Cerebellar cortex (tissue), 1 donor: Measurements from ENCODE around the gene ITGA7.

Experiments used
- DNase-seq: peaks from one replicate; pipeline ENCODE4 v3.0.0-alpha.2; 2015; ENCODE audit warnings: low spot score

The ITGA7 gene

DNA sequence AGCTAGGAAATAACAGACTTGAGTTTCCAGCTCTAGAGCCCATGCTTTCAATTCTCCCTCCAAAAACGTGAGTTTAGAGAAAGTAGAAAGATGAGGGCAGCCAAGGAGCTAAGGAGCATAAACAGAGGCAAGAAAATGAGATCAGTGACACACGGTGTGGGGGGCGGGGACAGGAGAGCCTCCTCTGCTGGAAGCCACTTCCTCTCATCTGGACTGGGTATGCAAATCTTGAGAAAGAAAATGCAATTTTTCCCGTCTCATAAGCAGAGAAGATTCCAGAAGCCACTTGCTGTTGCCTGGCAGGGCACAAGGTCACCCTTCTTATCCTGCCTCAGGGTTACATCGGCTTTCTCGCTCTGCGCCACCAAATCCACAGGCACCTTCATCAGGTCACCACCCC, 65.0 kb downstream of the ITGA7 start:
- DNase-seq: no peak

DNA sequence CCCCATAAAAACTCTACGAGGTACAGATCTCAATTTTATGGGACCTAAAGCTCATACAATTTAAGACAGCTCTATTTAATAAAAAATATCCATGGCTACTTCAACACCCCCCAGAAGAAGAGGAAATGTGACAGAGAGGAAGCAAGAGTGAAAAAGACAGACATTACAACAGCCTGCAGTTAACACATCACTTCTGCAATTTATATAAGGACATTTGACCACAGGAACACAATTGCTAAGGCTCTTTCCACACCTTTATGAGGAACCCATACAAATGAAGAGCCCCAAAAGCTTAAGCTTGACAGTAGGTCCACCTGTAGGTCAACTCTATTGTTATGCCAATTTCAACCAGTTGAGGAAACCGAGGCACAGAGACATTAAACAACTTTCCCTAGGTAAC, 65.4 kb downstream of the ITGA7 start:
- DNase-seq: no peak

DNA sequence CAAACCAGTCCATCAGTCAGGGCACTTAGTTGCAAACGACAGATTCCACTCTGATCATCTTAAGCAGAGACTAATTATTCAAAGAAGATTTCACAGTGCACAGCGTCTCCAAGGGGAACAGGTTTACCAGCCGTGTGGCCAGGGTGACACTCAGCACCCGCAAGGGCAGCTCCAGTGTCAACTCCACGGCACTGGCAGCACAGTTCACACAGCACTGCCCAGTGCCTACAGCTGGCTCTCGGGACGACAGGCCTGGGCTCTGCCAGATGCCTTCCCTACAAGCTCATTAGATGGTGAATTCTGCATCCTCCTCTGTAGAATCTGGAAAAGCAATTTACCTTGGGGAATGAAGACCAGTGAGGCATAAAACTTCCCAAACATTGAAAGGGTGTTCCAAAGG, 66.1 kb downstream of the ITGA7 start:
- DNase-seq: no peak

DNA sequence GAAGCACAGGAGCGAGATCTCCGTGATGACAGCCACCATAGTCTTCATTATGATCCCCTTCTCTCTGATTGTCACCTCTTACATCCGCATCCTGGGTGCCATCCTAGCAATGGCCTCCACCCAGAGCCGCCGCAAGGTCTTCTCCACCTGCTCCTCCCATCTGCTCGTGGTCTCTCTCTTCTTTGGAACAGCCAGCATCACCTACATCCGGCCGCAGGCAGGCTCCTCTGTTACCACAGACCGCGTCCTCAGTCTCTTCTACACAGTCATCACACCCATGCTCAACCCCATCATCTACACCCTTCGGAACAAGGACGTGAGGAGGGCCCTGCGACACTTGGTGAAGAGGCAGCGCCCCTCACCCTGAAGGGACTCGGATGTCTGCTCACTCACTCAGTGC, 70.2 kb downstream of the ITGA7 start:
- no peak for DNase-seq

DNA sequence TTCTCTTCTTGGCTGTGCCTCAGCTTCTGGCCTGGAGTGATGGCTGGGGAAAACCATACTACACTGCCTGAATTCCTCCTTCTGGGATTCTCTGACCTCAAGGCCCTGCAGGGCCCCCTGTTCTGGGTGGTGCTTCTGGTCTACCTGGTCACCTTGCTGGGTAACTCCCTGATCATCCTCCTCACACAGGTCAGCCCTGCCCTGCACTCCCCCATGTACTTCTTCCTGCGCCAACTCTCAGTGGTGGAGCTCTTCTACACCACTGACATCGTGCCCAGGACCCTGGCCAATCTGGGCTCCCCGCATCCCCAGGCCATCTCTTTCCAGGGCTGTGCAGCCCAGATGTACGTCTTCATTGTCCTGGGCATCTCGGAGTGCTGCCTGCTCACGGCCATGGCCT, 70.9 kb downstream of the ITGA7 start, which contains the start of gene OR10P1:
Gene OR10P1 (plus strand): TSS at position 40 of the 400 bp plus-strand sequence. CDS start 0 bp downstream, at position 40.
- no peak for DNase-seq

DNA sequence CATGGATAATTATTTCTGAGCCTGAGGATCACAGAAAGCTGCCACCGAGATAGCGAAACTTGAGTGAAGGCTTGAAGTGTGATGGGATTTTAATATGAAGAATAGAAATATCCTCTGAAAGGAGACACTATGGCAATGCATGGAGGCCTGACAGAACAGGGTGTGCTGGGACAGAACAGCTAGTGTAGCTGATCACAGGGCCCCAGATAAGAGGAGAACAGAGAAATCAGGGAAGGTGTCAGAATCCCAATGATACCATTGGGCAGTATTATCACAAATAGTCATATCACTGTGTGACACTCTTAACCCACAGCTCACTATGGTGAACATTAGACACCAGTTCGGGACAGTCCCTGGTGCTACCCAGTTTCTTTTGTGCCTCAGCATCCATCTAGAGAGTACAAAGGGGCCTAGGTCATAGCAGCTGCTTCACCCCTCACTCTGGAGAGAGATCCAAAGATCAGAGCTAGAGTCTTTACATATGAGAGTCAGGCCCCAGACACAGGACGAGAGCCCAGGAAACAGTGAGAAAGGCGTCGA, 71.5 kb downstream of the ITGA7 start:
- DNase-seq: no peak
